Muscle layer of colon (tissue), 2 donors: Measurements from ENCODE around the gene DDB1.
A peak's percentile ranks its signal among the peaks of the same experiment; 100 is the strongest.

ENCODE experiments used
- H3K27ac ChIP-seq: one replicate; pipeline ENCODE4 v1.7.0; 2013; ENCODE audit warnings: low read depth, mild to moderate bottlenecking, low read length, moderate library complexity
- H3K27me3 ChIP-seq, 2 donors: one replicate each; pipeline ENCODE4 v1.7.0; 2013; ENCODE audit warnings: low read length in 2 of 2, mild to moderate bottlenecking in 2 of 2; ENCODE audit not compliant: insufficient read depth in 2 of 2, control insufficient read depth in 1 of 2
- H3K36me3 ChIP-seq: one replicate; pipeline ENCODE4 v1.7.0; 2013; ENCODE audit warnings: mild to moderate bottlenecking, low read length; ENCODE audit not compliant: insufficient read depth
- H3K4me1 ChIP-seq: one replicate; pipeline ENCODE4 v1.7.0; 2013; ENCODE audit warnings: mild to moderate bottlenecking, low read length; ENCODE audit not compliant: insufficient read depth
- H3K4me3 ChIP-seq, 2 donors: one replicate each; pipeline ENCODE4 v1.7.0; 2013; ENCODE audit warnings: low read length in 2 of 2, low read depth in 1 of 2, mild to moderate bottlenecking in 1 of 2, moderate library complexity in 1 of 2
- H3K9ac ChIP-seq: one replicate; pipeline ENCODE4 v1.7.0; 2013; ENCODE audit warnings: low read length
- H3K9me3 ChIP-seq: one replicate; pipeline ENCODE4 v1.7.0; 2013; ENCODE audit warnings: mild to moderate bottlenecking, low read length
- donor health status: abdominal sarcoma.
- donor health status: Adenocarcinoma of cecum.

Gene DDB1

DNA sequence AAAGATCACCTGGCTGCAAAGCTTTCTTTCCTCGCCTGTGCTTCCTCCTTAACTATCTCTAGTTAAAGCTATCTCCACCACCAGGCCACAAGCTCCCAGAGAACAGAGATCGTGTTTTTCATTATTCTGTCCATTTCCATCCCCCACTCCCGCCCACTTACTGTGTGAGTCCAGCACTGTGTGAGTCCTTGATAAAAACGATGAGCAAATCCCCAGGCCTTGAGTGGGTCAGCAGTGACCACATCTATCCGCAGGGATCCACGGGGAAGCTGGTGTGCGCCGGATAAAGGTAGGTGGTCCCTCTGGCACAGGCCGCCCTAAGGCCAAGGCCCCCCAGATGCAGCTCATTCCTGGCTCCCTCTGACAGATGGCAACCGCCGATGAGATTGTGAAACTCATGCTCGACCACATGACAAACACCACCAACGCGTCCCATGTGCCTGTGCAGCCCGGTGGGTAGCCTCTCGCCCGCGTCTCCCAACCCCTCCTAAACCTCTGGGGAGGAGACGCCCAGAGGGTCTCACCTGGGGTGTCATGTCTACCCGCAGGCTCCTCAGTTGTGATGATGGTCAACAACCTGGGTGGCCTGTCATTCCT is 9.4 kb upstream of the DDB1 start:
- no peaks in the 10 kb centered on the region for H3K27me3 ChIP-seq
- H3K27ac ChIP-seq, result no peak overlapping the region
- H3K9me3 ChIP-seq, result no peaks in the 10 kb centered on the region
- no peaks in the 10 kb centered on the region for H3K4me1 ChIP-seq
- no peak overlapping the region for H3K9ac ChIP-seq
- H3K36me3 ChIP-seq, result peaks cover 3% of the 10 kb centered on the region
- H3K4me3 ChIP-seq, result no peak overlapping the region

DNA sequence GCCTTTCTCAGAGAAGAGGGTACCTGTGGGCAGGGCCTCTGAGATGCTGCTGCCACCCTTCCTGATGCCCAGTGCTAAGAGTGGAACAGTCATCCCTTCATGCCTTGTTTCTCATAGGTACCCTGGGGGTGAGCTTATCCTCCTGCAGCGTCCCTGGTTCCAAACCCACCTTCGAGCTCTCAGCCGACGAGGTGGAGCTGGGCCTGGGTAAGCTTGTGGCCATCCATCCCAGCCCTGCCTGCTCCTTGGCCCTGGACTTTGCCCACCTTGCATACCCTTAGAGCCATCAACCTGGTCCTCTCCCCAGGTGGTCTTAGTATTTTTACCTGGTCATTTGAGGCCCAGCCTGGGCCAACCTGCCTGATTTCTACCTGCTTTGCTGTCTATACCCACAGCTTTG is 8.8 kb upstream of the DDB1 start:
- H3K27me3 ChIP-seq, result no peaks in the 10 kb centered on the region
- H3K4me3 ChIP-seq, result no peak overlapping the region
- H3K27ac ChIP-seq, result no peak overlapping the region
- H3K4me1 ChIP-seq, result no peaks in the 10 kb centered on the region
- no peaks in the 10 kb centered on the region for H3K36me3 ChIP-seq
- H3K9ac ChIP-seq, result no peak overlapping the region
- no peaks in the 10 kb centered on the region for H3K9me3 ChIP-seq

DNA sequence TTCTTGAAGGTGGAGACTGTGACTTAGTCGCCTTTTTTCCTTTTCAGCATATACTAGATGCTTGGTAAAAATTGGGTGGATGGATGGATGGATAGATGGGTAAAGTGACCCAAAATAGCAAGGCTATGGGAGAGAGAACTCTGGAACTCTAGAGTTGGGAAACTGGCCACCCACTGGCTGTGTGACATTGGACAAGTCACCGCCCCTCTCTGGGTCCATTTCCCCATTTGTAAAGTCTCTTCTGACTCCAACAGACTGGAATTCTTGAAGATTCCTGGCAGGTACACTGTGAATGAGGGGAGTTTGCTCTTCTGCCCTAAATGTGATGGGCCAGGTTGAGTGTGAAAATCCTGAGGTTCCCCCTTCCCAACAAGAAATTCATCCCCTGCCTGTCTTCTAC is 8.1 kb upstream of the DDB1 start:
- no peaks in the 10 kb centered on the region for H3K36me3 ChIP-seq
- no peaks in the 10 kb centered on the region for H3K9me3 ChIP-seq
- H3K4me1 ChIP-seq, result no peaks in the 10 kb centered on the region
- no peak overlapping the region for H3K9ac ChIP-seq
- no peak overlapping the region for H3K4me3 ChIP-seq
- H3K27me3 ChIP-seq, result no peaks in the 10 kb centered on the region
- no peak overlapping the region for H3K27ac ChIP-seq

DNA sequence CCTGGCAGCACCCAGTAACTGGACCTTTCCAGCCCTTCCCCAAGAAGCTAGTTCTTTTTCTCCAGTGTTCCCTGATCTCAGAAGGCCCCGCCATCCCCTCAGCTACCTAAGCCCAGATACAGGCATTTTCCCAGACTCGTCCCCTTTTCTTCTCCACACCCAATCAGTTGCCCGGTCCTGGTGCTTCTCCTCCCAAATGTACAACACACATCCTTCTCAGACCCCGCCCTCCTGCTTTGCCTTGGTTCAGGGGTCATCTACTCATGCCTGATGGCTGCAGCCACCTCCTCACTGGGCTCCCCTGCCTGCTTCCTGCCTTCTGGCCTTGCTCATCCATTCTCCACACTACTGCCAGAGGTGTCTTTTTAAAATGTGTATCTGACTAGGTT is 6.6 kb upstream of the DDB1 start:
- no peaks in the 10 kb centered on the region for H3K36me3 ChIP-seq
- peaks cover 5% of the 10 kb centered on the region for H3K4me1 ChIP-seq
- no peak overlapping the region for H3K27ac ChIP-seq
- no peaks in the 10 kb centered on the region for H3K9me3 ChIP-seq
- H3K9ac ChIP-seq, result no peak overlapping the region
- H3K4me3 ChIP-seq, result no peak overlapping the region
- H3K27me3 ChIP-seq, result no peaks in the 10 kb centered on the region

DNA sequence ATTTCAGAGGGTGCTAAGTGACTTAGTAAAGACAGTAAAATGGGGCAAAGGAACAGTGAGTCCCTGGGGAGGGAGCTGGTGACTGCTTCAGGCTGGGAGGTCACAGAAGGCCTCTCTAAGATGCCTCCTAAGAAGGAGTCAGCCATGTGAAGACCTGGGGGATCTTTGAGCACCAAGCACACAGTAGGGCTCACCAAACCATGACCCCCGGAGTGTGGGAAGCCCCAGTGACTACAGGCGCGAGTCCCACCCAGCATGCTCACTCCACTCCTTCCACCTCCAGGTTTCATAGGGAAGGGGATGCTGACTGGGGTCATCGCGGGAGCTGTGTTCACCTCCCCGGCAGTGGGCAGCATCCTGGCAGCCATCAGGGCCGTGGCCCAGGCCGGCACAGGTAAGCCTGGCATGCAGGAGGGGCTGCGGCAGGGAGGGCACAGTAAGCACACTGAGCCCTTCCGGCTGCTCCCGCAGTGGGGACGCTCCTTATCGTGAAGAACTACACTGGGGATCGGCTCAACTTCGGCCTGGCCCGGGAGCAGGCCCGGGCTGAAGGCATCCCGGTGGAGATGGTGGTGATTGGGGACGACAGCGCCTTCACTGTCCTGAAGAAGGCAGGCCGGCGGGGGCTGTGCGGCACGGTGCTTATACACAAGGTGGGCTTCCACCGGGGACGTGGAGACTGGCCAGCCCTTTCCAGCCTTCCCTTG is 6.0 kb upstream of the DDB1 start:
- Histone ChIP-seq H3K36me3 (no peaks in the 10 kb centered on the region), H3K4me1 (peaks cover 6% of the 10 kb centered on the region), H3K27me3 (no peaks in the 10 kb centered on the region), H3K9me3 (no peaks in the 10 kb centered on the region), H3K9ac (no peak overlapping the region), H3K4me3 (no peak overlapping the region), H3K27ac (no peak overlapping the region)

DNA sequence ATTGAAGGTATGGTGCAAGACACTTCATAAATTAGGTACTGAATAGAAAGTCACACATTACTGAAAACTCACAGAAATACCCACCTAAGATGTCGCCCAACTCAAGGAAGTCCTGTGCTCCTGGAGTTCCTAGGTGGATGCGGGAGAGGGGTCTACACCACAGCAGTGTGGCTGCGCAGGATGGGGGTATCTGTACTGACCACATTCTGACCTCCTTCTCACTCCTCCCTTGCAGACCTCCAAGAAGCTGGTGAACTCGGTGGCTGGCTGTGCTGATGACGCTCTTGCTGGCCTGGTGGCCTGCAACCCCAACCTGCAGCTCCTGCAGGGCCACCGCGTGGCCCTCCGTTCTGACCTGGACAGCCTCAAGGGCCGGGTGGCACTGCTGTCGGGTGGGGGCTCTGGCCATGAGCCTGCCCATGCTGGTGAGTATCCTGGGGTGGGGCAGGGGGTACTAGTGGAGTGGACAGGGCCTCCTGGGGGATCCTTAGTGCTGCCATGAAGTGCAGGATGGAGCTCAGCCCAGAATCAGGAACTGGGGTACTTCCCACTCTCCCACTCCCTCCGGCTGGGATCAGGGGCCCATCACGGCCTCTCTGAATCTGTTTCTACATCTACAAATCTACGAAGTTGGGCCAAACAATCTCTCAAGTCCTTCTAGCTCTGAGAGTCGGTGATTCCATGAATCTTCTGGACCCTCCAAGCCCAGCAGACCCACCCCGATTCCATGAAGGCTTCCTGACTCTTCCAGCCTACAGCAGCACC is 5.0 kb upstream of the DDB1 start:
- no peaks in the 10 kb centered on the region for H3K27me3 ChIP-seq
- peaks cover 12% of the 10 kb centered on the region for H3K4me1 ChIP-seq
- no peaks in the 10 kb centered on the region for H3K36me3 ChIP-seq
- no peaks in the 10 kb centered on the region for H3K9me3 ChIP-seq
- no peak overlapping the region for H3K9ac ChIP-seq
- H3K4me3 ChIP-seq, result no peak overlapping the region
- H3K27ac ChIP-seq, result no peak overlapping the region

DNA sequence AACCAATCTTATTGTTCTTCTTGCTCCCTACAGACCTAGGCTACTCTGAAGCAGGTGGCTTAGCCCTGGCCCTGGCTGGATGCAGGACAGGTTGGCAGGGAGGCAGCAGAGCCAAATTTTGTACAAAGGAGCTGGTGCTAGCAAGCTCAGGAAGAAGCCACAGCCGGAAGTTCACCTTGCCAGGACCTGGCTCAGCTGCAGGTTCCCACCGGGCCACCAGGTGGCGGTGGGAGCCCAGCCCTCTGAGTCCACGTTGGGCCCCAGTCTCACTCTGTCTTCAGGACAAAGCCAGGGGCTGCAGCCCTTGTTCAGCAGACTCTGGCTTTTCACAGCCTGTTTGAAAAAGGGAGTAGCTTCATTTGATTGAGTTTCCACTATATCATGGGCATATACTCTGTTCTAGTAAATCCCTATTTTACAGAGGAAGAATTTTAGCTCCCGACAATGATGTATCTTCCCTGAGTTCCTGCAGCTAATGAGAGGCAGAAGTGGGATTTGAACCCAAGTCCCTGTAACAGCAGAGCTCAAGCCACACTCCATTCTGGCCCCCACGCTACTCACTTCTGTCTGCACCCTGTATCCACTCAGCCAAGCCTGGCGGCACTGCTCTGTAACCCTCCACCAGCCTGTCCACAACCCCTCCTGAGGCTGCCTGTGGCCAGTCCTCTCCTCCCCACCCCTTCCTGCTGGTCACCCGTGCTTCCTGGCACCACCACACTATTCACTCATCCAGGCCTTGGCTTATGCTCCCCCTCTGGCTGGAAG is 3.4 kb upstream of the DDB1 start:
- Histone ChIP-seq H3K4me1 (peaks cover 21% of the 10 kb centered on the region), H3K9me3 (no peaks in the 10 kb centered on the region), H3K9ac (no peak overlapping the region), H3K36me3 (no peaks in the 10 kb centered on the region), H3K4me3 (no peak overlapping the region), H3K27ac (no peak overlapping the region), H3K27me3 (no peaks in the 10 kb centered on the region)

DNA sequence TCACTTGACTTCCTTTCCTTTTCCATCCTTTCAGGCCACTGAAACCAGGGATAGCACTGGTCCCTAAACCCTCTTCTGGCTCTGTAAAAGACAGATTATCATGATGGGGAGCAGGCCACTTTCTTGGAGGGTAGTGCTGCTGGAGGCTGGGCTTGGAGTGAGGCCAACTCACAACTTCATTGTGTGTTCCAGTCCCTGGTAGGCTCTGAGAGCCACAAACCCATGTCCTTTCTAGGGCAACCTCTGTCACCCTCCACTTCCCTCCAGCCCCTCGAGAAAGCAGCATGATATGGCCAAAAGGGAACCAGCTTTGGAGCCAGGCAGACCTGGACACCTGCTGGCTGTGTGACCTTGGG is 2.4 kb upstream of the DDB1 start:
- Histone ChIP-seq H3K36me3 (no peaks in the 10 kb centered on the region), H3K27me3 (no peaks in the 10 kb centered on the region), H3K4me3 (no peak overlapping the region), H3K4me1 (peaks cover 25% of the 10 kb centered on the region), H3K9me3 (no peaks in the 10 kb centered on the region), H3K9ac (no peak overlapping the region), H3K27ac (no peak overlapping the region)

DNA sequence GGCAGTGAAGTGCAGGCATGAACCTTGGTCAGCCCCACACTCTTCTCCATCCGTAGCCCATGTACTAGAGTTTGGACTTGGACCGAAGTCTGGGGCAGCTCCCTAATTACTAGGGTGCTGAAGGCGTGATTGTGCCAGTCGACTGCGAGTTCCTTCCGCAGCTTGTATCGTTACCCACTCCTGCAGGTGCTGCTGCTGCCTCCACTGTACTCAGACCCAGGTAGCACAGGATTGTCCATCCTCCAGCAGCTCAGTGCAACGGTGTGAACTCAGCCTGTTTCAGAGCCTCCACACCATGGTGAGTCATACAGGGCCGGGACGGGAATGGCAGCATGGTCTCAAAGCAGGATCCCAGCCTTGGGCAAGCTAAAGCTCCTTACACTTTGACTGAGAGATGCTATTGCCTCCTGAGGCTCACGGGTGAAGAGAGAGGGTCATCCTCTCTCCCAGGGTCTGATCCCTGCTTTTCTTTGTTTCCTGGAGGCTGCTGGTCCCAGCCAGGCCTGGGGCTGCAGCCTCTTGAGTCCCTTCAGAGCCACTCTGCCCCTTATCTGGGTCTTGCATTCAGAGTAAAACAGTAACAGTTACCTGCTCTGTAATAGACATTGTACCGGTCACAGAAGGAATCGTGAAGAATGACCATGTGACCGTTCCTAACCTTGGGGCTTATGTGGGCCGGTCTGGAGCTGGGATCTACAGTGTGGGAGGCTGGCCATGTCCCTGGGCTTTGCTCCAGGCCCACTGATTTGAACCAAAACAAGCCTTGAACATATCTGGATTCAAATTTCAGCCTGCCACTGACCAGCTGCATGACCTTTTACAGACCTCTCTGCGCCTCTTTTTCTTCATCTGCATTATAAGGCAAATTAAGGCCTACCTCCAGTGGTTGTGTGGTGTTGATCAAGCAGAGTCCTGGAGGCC is 1.8 kb upstream of the DDB1 start:
- Histone ChIP-seq H3K27ac (no peak overlapping the region), H3K4me1 (peaks cover 25% of the 10 kb centered on the region), H3K4me3 (no peak overlapping the region), H3K9me3 (no peaks in the 10 kb centered on the region), H3K36me3 (peaks cover 2% of the 10 kb centered on the region), H3K9ac (no peak overlapping the region), H3K27me3 (no peaks in the 10 kb centered on the region)

DNA sequence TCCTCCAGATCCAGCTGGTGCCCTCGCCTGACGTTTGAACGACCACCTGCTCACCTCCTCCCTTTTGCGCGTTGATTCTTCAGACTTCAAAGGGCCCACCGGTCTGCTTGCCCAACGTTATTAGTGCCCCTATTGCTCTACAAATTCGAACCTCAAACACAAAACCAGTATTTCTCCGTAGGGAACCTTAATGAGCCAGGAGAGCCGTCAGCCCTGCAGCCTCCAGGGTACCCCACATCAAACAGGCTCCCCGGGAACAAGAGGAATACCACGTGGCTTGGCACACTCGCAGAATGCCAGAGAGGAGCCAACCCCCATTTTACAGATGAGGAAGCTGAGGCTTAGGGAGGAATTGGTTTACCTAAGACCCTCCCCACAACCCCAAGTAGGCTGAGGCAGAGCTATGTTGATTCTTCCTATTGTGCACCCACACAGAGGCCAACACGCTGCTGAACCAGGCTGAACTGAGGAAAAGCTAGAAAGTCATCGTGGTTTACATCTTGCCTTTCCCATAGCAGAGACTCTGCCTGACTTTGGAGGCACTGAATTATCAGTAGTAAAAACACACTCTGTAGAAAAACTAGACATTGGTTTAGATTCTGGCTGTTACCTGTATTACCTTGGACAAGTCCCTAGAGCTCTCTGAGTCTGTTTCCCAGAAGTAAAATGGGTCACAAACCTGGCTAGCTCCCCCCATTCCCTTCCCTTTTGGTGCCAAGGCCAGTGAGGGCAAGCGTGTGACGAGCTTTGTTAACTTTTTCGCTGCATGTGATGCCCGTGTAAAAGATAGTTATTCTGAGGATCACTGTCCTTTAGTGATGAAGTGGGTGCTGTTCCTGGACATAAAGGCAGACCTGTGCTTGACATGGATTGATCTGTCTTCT is 887 bp upstream of the DDB1 start:
- H3K36me3 ChIP-seq, result peaks cover 11% of the 10 kb centered on the region
- peak overlapping the region; percentile 98 for H3K27ac ChIP-seq

More for the DNA sequence above, 887 bp upstream of the DDB1 start:
- H3K4me1 ChIP-seq, result peaks cover 25% of the 10 kb centered on the region
- H3K9ac ChIP-seq, result peak overlapping the region; percentile 93
- H3K27me3 ChIP-seq, result no peaks in the 10 kb centered on the region
- H3K4me3 ChIP-seq, result peak overlapping the region; percentile 89 to 100
- H3K9me3 ChIP-seq, result no peaks in the 10 kb centered on the region
